OCI-LY7 (cell line): Measurements from ENCODE around the gene UMAD1.

Experiments used
- CTCF ChIP-seq: fragments of 200-600 bp; sonication (generic); conservative IDR thresholded peaks from 2 replicates; pipeline ENCODE4 v1.5.1; 2014; ENCODE audit warnings: mild to moderate bottlenecking, antibody characterized with exemption, low read length, moderate library complexity, mixed read lengths
- EZH2phosphoT487 ChIP-seq: fragments of 200-600 bp; sonication (generic); IDR thresholded peaks from 2 replicates; pipeline ENCODE4 v1.6.1; 2018; ENCODE audit warnings: low read depth, borderline replicate concordance, mild to moderate bottlenecking, mixed run types, antibody characterized with exemption, low read length, moderate library complexity, mixed read lengths

GRCh38 chr7:7668706-7669105, 28.2 kb downstream of the UMAD1 start:
- TF ChIP-seq CTCF (no peak), EZH2phosphoT487 (no peak)
